CD4-positive, alpha-beta memory T cell (primary cell): ENCODE data around the gene LITAF. TPM values are rescaled to one million over a fixed set of nuclear protein-coding genes. Genes with fewer than 3 reads are reported as not detected.
"Not testable (repeated sequence)": the region's sequence is repeated elsewhere in the genome, so short reads cannot be mapped to it uniquely, and the experiment has no call there.

Experiments
- CTCF ChIA-PET: fragments of 350-600 bp; sonication (Branson Sonifier 250); formaldehyde crosslinking; loops from one replicate; lab custom pipeline; 2021; ENCODE audit warnings: inconsistent platforms; ENCODE audit not compliant: partially characterized antibody; lab: Charles Lee
- POLR2A ChIA-PET: fragments of 350-600 bp; sonication (Branson Sonifier 250); formaldehyde crosslinking; loops from one replicate; lab custom pipeline; 2021; ENCODE audit not compliant: partially characterized antibody; lab: Charles Lee
- DNase-seq, 5 donors: peaks; one replicate each; pipeline versions ENCODE4 v3.0.0 to v3.0.0-alpha.2; 2020 to 2022; ENCODE audit warnings: mixed read lengths in 1 of 5
- H3K27ac ChIP-seq: one replicate; pipeline ENCODE4 v1.7.0; 2013; ENCODE audit warnings: low read depth, low read length
- H3K27me3 ChIP-seq: 2 replicates; pipeline ENCODE4 v1.7.0; 2013; ENCODE audit warnings: mild to moderate bottlenecking, low read length, moderate library complexity; ENCODE audit not compliant: insufficient read depth
- H3K36me3 ChIP-seq: 2 replicates; pipeline ENCODE4 v1.7.0; 2013; ENCODE audit warnings: mild to moderate bottlenecking, low read length, moderate library complexity; ENCODE audit not compliant: insufficient read depth
- H3K4me1 ChIP-seq: 2 replicates; pipeline ENCODE4 v1.7.0; 2013; ENCODE audit warnings: mild to moderate bottlenecking, low read length, moderate library complexity; ENCODE audit not compliant: insufficient read depth
- H3K4me3 ChIP-seq, 2 donors: one replicate each; pipeline ENCODE4 v1.7.0; 2013; ENCODE audit warnings: low read length in 2 of 2, mild to moderate bottlenecking in 1 of 2
- H3K9me3 ChIP-seq, 2 donors: one replicate each; pipeline ENCODE4 v1.7.0; 2013; ENCODE audit warnings: low read length in 2 of 2, control low read depth in 1 of 2; ENCODE audit not compliant: control insufficient read depth in 1 of 2
- H3K27ac Mint-ChIP-seq, 7 donors: one replicate each; pipeline ENCODE4 v1.8.0; 2020 to 2021; ENCODE audit warnings: mixed read lengths in 7 of 7, mild to moderate bottlenecking in 6 of 7, inconsistent platforms in 3 of 7, moderate library complexity in 3 of 7
- H3K27me3 Mint-ChIP-seq, 2 donors: one replicate each; pipeline ENCODE4 v1.8.0; 2020 to 2021; ENCODE audit warnings: mixed read lengths in 2 of 2
- H3K36me3 Mint-ChIP-seq, 2 donors: one replicate each; pipeline ENCODE4 v1.8.0; 2020 to 2021; ENCODE audit warnings: mixed read lengths in 2 of 2, inconsistent platforms in 1 of 2, mild to moderate bottlenecking in 1 of 2
- H3K4me1 Mint-ChIP-seq, 4 donors: one replicate each; pipeline ENCODE4 v1.8.0; 2020 to 2021; ENCODE audit warnings: mixed read lengths in 4 of 4, mild to moderate bottlenecking in 1 of 4
- H3K4me3 Mint-ChIP-seq, 8 donors: one replicate each; pipeline ENCODE4 v1.8.0; 2020 to 2021; ENCODE audit warnings: mixed read lengths in 8 of 8, mild to moderate bottlenecking in 7 of 8, moderate library complexity in 6 of 8, inconsistent platforms in 3 of 8
- H3K9me3 Mint-ChIP-seq, 8 donors: one replicate each; pipeline ENCODE4 v1.8.0; 2020 to 2021; ENCODE audit warnings: mixed read lengths in 8 of 8, mild to moderate bottlenecking in 5 of 8, inconsistent platforms in 3 of 8, moderate library complexity in 1 of 8
- intact Hi-C: fragments of 100-400 bp; cut with micrococcal nuclease; formaldehyde crosslinking; loops from one replicate; pipeline ENCODE4 v1.15.1; 2023
- polyA plus RNA-seq, 2 donors: library from polyadenylated mRNA; unstranded; fragments of 300-500 nt; fragmentation: Illumina TruSeq; gene quantifications; one replicate each; pipeline ENCODE4 v1.2.3, GENCODE V29; 2021
- total RNA-seq, 2 experiments: library from RNA; stranded (reverse); gene quantifications; one replicate each; pipeline ENCODE4 v1.2.3, GENCODE V29; 2021

Gene LITAF
- total and polyA plus RNA-seq, 4 experiments from 2014 or later: 155 to 496 (median 250) TPM

DNA sequence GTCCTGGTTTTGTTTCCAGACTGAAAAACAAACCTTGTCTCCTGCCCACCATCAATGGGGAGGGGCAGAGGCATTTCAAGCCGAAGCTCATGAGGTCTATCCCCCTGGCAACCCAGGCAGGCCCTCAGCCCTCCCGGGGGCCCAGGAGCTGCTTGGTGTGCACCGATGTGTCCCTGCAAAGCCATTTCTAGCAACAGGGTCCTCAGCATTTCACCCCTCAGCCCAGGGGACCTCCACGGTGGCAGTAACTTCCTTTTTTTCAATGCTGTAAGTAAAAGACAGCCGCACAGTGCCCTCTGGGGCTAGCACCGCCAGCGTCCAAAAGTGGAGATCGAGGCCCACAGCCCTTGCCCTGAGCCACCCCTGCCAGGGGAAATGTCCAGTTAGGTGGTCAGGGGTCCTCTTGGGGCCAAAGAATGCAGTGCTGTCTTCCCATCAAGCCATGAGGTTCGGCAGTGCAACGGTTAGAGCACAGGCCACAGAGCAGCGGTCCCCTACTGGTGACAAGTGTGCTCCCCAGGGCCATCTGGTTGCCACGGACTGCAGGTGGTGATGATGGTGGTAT lies 79.9 kb downstream of the LITAF start:
- intact Hi-C loops: no loop called here
- POLR2A ChIA-PET: no interaction called here
- no peak overlapping the region for H3K4me3 Mint-ChIP-seq
- H3K27ac Mint-ChIP-seq: no peak overlapping the region
- H3K9me3 ChIP-seq: no peaks in the 10 kb centered on the region
- no peaks in the 10 kb centered on the region for H3K27me3 ChIP-seq
- no peaks in the 10 kb centered on the region for H3K27me3 Mint-ChIP-seq
- no peaks in the 10 kb centered on the region for H3K36me3 Mint-ChIP-seq
- H3K4me1 ChIP-seq: no peaks in the 10 kb centered on the region
- CTCF ChIA-PET: no interaction called here
- H3K27ac ChIP-seq: no peak overlapping the region
- no peak overlapping the region for H3K4me3 ChIP-seq
- no peaks in the 10 kb centered on the region for H3K9me3 Mint-ChIP-seq
- no peak for DNase-seq
- no peaks in the 10 kb centered on the region for H3K4me1 Mint-ChIP-seq
- H3K36me3 ChIP-seq: no peaks in the 10 kb centered on the region

DNA sequence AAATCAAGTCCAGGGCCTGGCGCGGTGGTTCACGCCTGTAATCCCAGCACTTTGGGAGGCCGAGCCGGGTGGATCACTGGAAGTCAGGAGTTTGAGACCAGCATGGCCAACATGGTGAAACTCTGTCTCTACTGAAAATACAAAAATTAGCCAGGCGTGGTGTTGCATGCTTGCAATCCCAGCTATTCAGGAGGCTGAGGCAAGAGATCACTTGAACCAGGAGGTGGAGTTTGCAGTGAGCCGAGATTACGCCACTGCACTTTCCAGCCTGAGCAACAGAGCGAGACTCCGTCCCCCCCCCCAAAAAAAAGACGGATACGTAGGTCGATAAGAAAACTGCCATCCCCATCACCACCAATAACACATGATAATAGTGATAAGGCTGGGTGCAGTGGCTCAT lies 82.5 kb downstream of the LITAF start:
- H3K27ac Mint-ChIP-seq, H3K9me3 ChIP-seq, DNase-seq, H3K36me3 Mint-ChIP-seq, H3K27me3 ChIP-seq, H3K4me1 ChIP-seq, H3K4me1 Mint-ChIP-seq, CTCF ChIA-PET, H3K27ac ChIP-seq, intact Hi-C loops, POLR2A ChIA-PET, H3K36me3 ChIP-seq, H3K9me3 Mint-ChIP-seq, H3K4me3 ChIP-seq, H3K27me3 Mint-ChIP-seq, H3K4me3 Mint-ChIP-seq: not testable (repeated sequence)

DNA sequence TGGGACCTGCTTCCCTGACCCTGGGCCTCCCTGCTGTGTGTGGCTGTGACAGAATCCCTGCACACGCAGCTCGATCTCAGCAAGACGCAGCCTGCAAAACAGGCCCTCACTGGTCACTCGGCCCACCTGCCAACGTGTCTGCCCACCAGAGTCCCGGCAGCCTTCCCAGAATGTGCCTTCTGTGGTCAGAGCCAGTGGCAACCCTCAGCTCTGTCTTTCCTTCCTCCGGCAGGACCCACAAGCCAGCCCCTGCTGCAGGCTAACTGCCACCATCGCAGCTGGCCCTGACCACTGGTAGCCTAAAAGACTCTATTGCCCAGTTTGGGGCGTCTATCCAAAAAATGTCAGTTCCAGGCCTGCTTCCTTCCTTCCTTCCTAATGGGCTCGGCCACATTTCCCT lies 83.2 kb downstream of the LITAF start:
- POLR2A ChIA-PET: no interaction called here
- no peak for DNase-seq
- Histone ChIP-seq H3K36me3 (no peaks in the 10 kb centered on the region), H3K4me3 (no peak overlapping the region), H3K27me3 (no peaks in the 10 kb centered on the region), H3K27ac (no peak overlapping the region), H3K4me1 (no peaks in the 10 kb centered on the region), H3K9me3 (no peaks in the 10 kb centered on the region)
- Mint-ChIP-seq H3K4me3 (no peak overlapping the region), H3K9me3 (no peaks in the 10 kb centered on the region), H3K27ac (no peak overlapping the region), H3K4me1 (no peaks in the 10 kb centered on the region), H3K27me3 (no peaks in the 10 kb centered on the region), H3K36me3 (no peaks in the 10 kb centered on the region)
- intact Hi-C loops: no loop called here
- CTCF ChIA-PET: no interaction called here

DNA sequence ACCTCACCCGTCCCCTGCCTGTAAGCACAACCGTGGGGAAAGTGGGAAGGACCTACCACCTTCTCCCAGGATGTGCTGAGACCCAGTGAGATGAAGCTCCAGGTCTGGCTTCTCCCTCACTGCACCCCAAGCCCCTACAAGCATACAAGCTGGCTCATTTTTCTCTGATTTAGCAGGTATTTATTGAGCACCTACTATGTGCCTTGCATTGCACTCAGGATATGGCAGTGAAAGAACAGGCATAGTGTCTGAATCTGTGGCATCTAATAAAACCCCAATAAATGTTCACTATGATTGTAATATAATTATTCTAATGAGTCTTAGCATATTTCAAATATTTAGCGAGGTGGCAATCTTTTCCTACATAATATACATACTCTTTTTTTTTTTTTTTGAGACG lies 84.5 kb downstream of the LITAF start:
- Mint-ChIP-seq H3K36me3 (no peaks in the 10 kb centered on the region), H3K4me3 (no peak overlapping the region), H3K4me1 (peaks cover 0 to 8% (median under 1%) of the 10 kb centered on the region in 4 donors), H3K27me3 (no peaks in the 10 kb centered on the region), H3K9me3 (no peaks in the 10 kb centered on the region), H3K27ac (no peak overlapping the region)
- ChIA-PET CTCF (no interaction called here), POLR2A (no interaction called here)
- Histone ChIP-seq H3K36me3 (no peaks in the 10 kb centered on the region), H3K27me3 (no peaks in the 10 kb centered on the region), H3K9me3 (no peaks in the 10 kb centered on the region), H3K4me3 (no peak overlapping the region), H3K27ac (no peak overlapping the region), H3K4me1 (no peaks in the 10 kb centered on the region)
- intact Hi-C loops: no loop called here
- DNase-seq: no peak

GRCh38 chr16:11501632-11502031 lies 85.1 kb downstream of the LITAF start:
- Mint-ChIP-seq H3K9me3 (no peaks in the 10 kb centered on the region), H3K27ac (no peak overlapping the region), H3K4me1 (peaks cover under 1 to 13% (median 3%) of the 10 kb centered on the region in 4 donors), H3K4me3 (no peak overlapping the region), H3K27me3 (no peaks in the 10 kb centered on the region), H3K36me3 (no peaks in the 10 kb centered on the region)
- intact Hi-C loops: no loop called here
- Histone ChIP-seq H3K27me3 (no peaks in the 10 kb centered on the region), H3K27ac (no peak overlapping the region), H3K9me3 (no peaks in the 10 kb centered on the region), H3K4me3 (no peak overlapping the region), H3K36me3 (no peaks in the 10 kb centered on the region), H3K4me1 (no peaks in the 10 kb centered on the region)
- ChIA-PET CTCF (no interaction called here), POLR2A (no interaction called here)
- no peak for DNase-seq

GRCh38 chr16:11500700-11501346 lies 85.9 kb downstream of the LITAF start:
- intact Hi-C loops: no loop called here
- H3K4me3 ChIP-seq: no peak overlapping the region

GRCh38 chr16:11499295-11500089 lies 87.2 kb downstream of the LITAF start:
- no peak overlapping the region for H3K4me3 ChIP-seq
- peaks cover 3% of the 10 kb centered on the region for H3K4me1 ChIP-seq
- Mint-ChIP-seq H3K27me3 (no peaks in the 10 kb centered on the region), H3K36me3 (no peaks in the 10 kb centered on the region), H3K4me1 (peaks cover 5 to 27% (median 9%) of the 10 kb centered on the region in 4 donors), H3K9me3 (no peaks in the 10 kb centered on the region), H3K4me3 (no peak overlapping the region), H3K27ac (no peak overlapping the region)
- ChIA-PET POLR2A (no interaction called here), CTCF (no interaction called here)
- intact Hi-C loops: no loop called here
- no peak for DNase-seq
- no peaks in the 10 kb centered on the region for H3K36me3 ChIP-seq
- no peaks in the 10 kb centered on the region for H3K9me3 ChIP-seq
- no peaks in the 10 kb centered on the region for H3K27me3 ChIP-seq
- H3K27ac ChIP-seq: no peak overlapping the region

More at GRCh38 chr16:11500700-11501346, 85.9 kb downstream of the LITAF start:
- no peaks in the 10 kb centered on the region for H3K36me3 ChIP-seq
- no peaks in the 10 kb centered on the region for H3K27me3 ChIP-seq
- no peaks in the 10 kb centered on the region for H3K9me3 ChIP-seq
- no peak overlapping the region for H3K4me3 Mint-ChIP-seq
- peaks cover 2 to 18% (median 6%) of the 10 kb centered on the region in 4 donors for H3K4me1 Mint-ChIP-seq
- H3K27ac Mint-ChIP-seq: no peak overlapping the region
- CTCF ChIA-PET: no interaction called here
- POLR2A ChIA-PET: no interaction called here
- no peaks in the 10 kb centered on the region for H3K27me3 Mint-ChIP-seq
- H3K27ac ChIP-seq: no peak overlapping the region
- DNase-seq: no peak
- no peaks in the 10 kb centered on the region for H3K9me3 Mint-ChIP-seq
- no peaks in the 10 kb centered on the region for H3K4me1 ChIP-seq
- H3K36me3 Mint-ChIP-seq: no peaks in the 10 kb centered on the region
